GM06990 (cell line): ENCODE data around the gene LOC101059915.

Source experiments
- DNase-seq: peaks from one replicate; pipeline ENCODE4 v3.0.0-alpha.2; 2011; ENCODE audit not compliant: insufficient read length; ENCODE audit errors: extremely low read depth
- H3K27me3 ChIP-seq: replicated peaks from 2 replicates; pipeline ENCODE4 v1.6.0; 2011; ENCODE audit warnings: low read length; ENCODE audit not compliant: control insufficient read depth, insufficient read depth
- H3K36me3 ChIP-seq: 2 replicates; pipeline ENCODE4 v1.5.1; 2011; ENCODE audit warnings: low read length; ENCODE audit not compliant: control insufficient read depth, insufficient read depth
- H3K4me3 ChIP-seq: replicated peaks from 2 replicates; pipeline ENCODE4 v1.5.1; 2011; ENCODE audit warnings: low read depth, mild to moderate bottlenecking, control low read depth, low read length
- TF ChIP-seq, protein P1 (sequence below): IDR thresholded peaks from 2 replicates; pipeline ENCODE4 v1.5.1; 2011; ENCODE audit warnings: low read length, control low read depth, mild to moderate bottlenecking, inconsistent platforms; ENCODE audit not compliant: insufficient read depth, poor library complexity, severe bottlenecking

LOC101059915 gene

DNA sequence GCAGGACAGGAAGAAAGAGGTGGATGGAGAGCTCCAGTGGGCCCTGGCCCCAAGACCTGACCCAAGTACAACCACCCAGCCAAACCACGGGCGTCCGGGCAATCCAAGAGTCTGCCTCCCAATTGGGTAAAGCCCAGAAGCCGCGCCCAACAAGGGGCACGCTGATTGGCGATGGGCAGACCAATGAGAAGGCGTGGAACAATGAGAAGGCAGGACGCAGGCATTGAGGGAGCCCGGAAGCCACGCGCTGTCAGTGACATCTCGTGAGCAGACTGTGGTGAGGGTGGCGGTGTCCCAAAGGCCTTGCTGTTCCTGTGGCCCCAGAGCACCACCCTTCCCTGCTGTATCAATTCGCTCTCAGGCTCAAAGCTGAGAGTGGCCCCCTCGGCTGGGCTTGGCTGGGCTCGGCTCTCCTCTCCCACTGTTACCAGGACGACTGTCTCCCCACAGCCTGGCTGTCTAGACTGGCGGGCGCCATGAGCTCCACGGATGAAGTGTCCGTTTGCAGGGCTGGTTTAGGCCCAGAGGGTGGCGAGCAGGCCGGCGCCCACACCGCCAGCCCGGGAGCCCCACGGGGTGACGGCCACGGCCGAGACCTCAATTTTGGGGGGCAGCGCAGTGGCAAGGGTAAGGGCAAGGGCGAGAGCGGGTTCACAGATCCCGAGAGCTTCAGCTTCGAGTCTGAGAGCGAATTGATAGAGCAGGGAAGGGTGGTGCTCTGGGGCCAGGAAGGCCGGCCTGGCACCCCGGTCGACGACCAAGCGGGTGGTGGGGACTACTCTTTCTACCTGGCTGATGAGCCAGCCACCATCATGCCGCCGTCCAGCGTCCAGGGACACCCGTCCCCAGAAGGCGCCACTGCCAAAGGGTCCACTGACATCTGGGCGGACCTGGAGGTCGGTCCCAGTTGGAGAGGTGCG is at the start of gene LOC101059915:
Gene LOC101059915, plus strand, starts transcription at position 219 of the 920 bp plus-strand sequence.
- no peak for DNase-seq

DNA sequence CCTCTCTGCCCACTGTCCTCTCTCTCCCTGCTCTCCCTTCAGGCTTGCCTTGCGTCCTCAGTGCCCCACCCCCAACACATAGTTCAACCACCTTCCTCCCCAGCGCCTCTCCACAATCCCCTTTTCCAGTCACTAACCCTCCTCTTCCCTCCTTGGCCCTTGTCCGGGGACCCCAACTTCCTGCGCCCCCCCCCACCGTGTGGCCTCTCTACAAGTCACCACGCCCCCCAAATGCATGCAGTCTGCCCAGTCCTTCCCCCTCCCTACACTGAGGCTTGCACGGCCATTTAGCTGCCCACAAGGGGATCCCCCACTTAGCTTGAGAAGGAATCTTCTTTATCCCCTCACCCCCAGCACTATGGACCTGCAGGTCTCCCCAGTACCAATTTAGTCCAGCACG is 49.6 kb upstream of the LOC101059915 start:
- peak overlapping the region; percentile 29 for H3K4me3 ChIP-seq
- TF ChIP-seq, protein P1, sequence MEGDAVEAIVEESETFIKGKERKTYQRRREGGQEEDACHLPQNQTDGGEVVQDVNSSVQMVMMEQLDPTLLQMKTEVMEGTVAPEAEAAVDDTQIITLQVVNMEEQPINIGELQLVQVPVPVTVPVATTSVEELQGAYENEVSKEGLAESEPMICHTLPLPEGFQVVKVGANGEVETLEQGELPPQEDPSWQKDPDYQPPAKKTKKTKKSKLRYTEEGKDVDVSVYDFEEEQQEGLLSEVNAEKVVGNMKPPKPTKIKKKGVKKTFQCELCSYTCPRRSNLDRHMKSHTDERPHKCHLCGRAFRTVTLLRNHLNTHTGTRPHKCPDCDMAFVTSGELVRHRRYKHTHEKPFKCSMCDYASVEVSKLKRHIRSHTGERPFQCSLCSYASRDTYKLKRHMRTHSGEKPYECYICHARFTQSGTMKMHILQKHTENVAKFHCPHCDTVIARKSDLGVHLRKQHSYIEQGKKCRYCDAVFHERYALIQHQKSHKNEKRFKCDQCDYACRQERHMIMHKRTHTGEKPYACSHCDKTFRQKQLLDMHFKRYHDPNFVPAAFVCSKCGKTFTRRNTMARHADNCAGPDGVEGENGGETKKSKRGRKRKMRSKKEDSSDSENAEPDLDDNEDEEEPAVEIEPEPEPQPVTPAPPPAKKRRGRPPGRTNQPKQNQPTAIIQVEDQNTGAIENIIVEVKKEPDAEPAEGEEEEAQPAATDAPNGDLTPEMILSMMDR, result no peak
- no peaks in the 10 kb centered on the region for H3K27me3 ChIP-seq
- H3K36me3 ChIP-seq, result peaks cover 2% of the 10 kb centered on the region; the same call in 1 of the 2 replicates
- no peak for DNase-seq

More for the DNA sequence above, at the start of gene LOC101059915:
- Histone ChIP-seq H3K27me3 (no peaks in the 10 kb centered on the region; the same call in 1 of the 2 replicates), H3K4me3 (no peak within 1 kb of the TSS), H3K36me3 (no peaks in the 10 kb centered on the region)
- TF ChIP-seq, protein P1, result no peak

DNA sequence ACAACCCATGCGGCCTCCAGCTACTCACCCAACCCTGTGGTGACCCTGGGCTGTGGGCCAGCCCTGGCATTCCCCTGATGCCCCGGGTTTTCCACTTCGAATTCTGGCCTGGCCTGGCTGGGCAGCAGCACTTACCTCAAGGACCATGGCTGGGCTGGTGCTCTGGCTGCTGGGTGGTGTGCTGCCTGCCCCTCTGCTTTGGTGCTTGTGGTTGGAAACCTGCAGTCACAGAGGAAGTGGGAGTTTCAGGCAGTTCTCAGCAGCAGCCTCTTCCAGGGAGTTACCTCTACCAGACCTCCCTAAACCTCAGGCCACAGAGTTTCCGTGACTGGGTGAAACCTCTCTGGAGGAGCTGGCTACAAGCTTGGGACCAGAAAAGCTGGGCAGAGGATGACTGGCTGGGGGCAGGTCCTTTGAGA is 49.0 kb upstream of the LOC101059915 start, which contains the start of gene CXCR3:
Gene CXCR3, minus strand, starts transcription at position 209 of the 419 bp plus-strand sequence. Its CDS starts 62 bp downstream, at position 147.
- peak within 1 kb of the TSS; percentile 29 for H3K4me3 ChIP-seq
- peak; percentile 79 for DNase-seq
- no peaks in the 10 kb centered on the region for H3K27me3 ChIP-seq
- H3K36me3 ChIP-seq, result peaks cover 2% of the 10 kb centered on the region; the same call in 1 of the 2 replicates
- TF ChIP-seq, protein P1, result no peak

DNA sequence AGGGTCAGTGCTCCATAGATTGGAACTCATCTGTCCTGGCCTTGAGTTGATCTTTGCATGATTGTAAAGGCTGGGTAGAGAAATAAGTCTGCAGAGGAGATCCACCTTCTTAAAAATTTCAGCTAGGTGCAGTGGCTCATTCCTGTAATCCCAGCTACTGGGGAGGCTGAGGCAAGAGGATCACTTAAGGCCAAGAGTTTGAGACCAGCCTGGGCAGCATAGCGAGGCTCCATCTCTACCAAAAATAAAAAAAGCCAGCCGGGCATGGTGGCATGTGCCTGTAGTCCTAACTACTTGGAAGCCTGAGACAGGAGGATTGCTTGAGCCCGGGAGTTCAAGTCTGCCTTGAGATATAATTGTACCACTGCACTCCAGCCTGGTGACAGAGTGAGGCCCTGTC is 48.6 kb upstream of the LOC101059915 start:
- DNase-seq, result no peak
- H3K27me3 ChIP-seq, result no peaks in the 10 kb centered on the region
- TF ChIP-seq, protein P1, result no peak
- H3K4me3 ChIP-seq, result peak overlapping the region; percentile 4; the same call in 1 of the 2 replicates
- peaks cover 2% of the 10 kb centered on the region; the same call in 1 of the 2 replicates for H3K36me3 ChIP-seq

DNA sequence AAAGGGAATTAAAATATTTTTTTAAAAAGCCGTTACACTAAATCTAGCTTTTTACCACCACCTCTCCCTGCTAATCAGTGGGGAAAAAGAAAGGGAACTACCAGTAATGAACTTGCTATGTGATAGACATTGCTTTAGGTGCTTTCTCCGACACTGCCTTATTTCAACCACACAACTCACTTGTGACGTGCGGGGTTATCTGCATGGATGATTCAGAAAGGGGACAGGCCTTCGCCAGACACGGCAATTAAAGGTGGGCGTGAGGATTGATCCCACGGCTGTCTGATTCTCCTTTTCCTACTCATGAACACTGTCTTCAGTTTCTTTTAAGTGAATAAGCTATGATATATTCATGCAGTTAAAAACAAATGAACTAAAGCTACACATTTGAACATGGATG is 48.2 kb upstream of the LOC101059915 start:
- TF ChIP-seq, protein P1, result no peak
- Histone ChIP-seq H3K4me3 (no peak overlapping the region), H3K27me3 (no peaks in the 10 kb centered on the region), H3K36me3 (peaks cover 2% of the 10 kb centered on the region; the same call in 1 of the 2 replicates)
- DNase-seq, result no peak
